C4-2B (cell line): ENCODE data around the gene TNFAIP8L3.

Experiments
- ZFX ChIP-seq: fragments of 450-650 bp; IDR thresholded peaks from 2 replicates; pipeline ENCODE4 v1.6.1; 2017
- TF ChIP-seq, protein P1 (sequence below): fragments of 450-650 bp; conservative IDR thresholded peaks from 2 replicates; pipeline ENCODE4 v1.5.1; 2017; ENCODE audit warnings: mild to moderate bottlenecking

DNA sequence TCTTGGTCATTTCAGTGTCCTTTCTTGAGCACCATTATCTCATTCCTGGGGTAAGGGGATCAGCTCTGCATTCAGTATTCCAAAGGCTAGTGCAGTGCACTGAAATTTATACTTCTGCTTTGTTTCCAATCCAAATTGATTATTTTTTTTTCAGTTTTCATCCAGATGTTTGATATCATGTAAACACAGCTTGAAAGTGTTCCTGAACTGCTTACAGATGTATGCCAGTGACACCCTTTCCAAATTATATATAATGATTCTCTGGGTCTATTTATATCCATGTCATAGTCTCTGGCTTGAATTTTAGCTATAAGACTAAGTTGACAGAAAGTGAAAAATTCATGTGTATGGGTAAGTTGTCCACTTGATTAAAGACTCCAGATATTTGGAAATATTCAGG lies 11.8 kb upstream of the TNFAIP8L3 start:
- TF ChIP-seq, protein P1, sequence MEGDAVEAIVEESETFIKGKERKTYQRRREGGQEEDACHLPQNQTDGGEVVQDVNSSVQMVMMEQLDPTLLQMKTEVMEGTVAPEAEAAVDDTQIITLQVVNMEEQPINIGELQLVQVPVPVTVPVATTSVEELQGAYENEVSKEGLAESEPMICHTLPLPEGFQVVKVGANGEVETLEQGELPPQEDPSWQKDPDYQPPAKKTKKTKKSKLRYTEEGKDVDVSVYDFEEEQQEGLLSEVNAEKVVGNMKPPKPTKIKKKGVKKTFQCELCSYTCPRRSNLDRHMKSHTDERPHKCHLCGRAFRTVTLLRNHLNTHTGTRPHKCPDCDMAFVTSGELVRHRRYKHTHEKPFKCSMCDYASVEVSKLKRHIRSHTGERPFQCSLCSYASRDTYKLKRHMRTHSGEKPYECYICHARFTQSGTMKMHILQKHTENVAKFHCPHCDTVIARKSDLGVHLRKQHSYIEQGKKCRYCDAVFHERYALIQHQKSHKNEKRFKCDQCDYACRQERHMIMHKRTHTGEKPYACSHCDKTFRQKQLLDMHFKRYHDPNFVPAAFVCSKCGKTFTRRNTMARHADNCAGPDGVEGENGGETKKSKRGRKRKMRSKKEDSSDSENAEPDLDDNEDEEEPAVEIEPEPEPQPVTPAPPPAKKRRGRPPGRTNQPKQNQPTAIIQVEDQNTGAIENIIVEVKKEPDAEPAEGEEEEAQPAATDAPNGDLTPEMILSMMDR = no peak
- TF ChIP-seq ZFX = no peak
